A673 (cell line): ENCODE measurements around the gene SEMA4C. TPM values are rescaled to one million over a fixed set of nuclear protein-coding genes. Genes with fewer than 3 reads are reported as not detected.

ENCODE experiments used
- BruUV-seq: library from RNA; stranded (reverse); fragments of 400-500 nt; replicated peaks from 2 replicates; lab custom pipeline; 2021; lab: Mats Ljungman, UMichigan
- CTCF ChIA-PET: fragments of 300-600 bp; sonication (Branson Sonifier 250); formaldehyde crosslinking; loops from one replicate; lab custom pipeline; 2022; ENCODE audit warnings: antibody characterized with exemption; lab: Charles Lee
- POLR2A ChIA-PET: fragments of 300-600 bp; sonication (Branson Sonifier 250); formaldehyde crosslinking; loops from one replicate; lab custom pipeline; 2022; ENCODE audit warnings: antibody characterized with exemption; ENCODE audit not compliant: low non-redundant PET; lab: Charles Lee
- DNase-seq: peaks from one replicate; pipeline ENCODE4 v3.0.0-alpha.2; 2015; ENCODE audit warnings: low spot score
- H3K27ac ChIP-seq: fragments of 200-600 bp; sonication (generic); 2 replicates; pipeline ENCODE4 v1.5.1; 2016; ENCODE audit warnings: mixed run types, low read depth, mild to moderate bottlenecking, mixed read lengths, antibody characterized with exemption, low read length; ENCODE audit not compliant: poor library complexity, severe bottlenecking
- H3K27me3 ChIP-seq: fragments of 200-600 bp; sonication (generic); replicated peaks from 2 replicates; pipeline ENCODE4 v1.6.1; 2017; ENCODE audit warnings: mixed run types, low read depth, mild to moderate bottlenecking, mixed read lengths, antibody characterized with exemption, low read length; ENCODE audit not compliant: insufficient read depth, poor library complexity
- H3K36me3 ChIP-seq: fragments of 200-600 bp; sonication (generic); 2 replicates; pipeline ENCODE4 v1.6.1; 2016; ENCODE audit warnings: mixed run types, mild to moderate bottlenecking, mixed read lengths, antibody characterized with exemption, low read length; ENCODE audit not compliant: insufficient read depth, poor library complexity, severe bottlenecking
- H3K4me1 ChIP-seq: fragments of 200-600 bp; sonication (generic); 2 replicates; pipeline ENCODE4 v1.6.1; 2017; ENCODE audit warnings: mixed run types, mild to moderate bottlenecking, mixed read lengths, antibody characterized with exemption, low read length; ENCODE audit not compliant: insufficient read depth, poor library complexity, severe bottlenecking
- H3K4me3 ChIP-seq: fragments of 200-600 bp; sonication (generic); 2 replicates; pipeline ENCODE4 v1.5.1; 2016; ENCODE audit warnings: low read depth, mixed run types, mild to moderate bottlenecking, mixed read lengths, low read length; ENCODE audit not compliant: poor library complexity, severe bottlenecking
- H3K9me3 ChIP-seq: fragments of 200-600 bp; sonication (generic); 2 replicates; pipeline ENCODE4 v1.6.1; 2016; ENCODE audit warnings: mixed run types, low read depth, mild to moderate bottlenecking, mixed read lengths, antibody characterized with exemption, low read length; ENCODE audit not compliant: poor library complexity, severe bottlenecking
- EZH2 ChIP-seq: fragments of 200-600 bp; sonication (generic); IDR thresholded peaks from 2 replicates; pipeline ENCODE4 v1.6.1; 2017; ENCODE audit warnings: borderline replicate concordance, low read depth, mild to moderate bottlenecking, mixed read lengths, antibody characterized with exemption, low read length; ENCODE audit not compliant: poor library complexity, severe bottlenecking
- intact Hi-C: fragments of 100-400 bp; cut with micrococcal nuclease; formaldehyde crosslinking; loops from one replicate; pipeline ENCODE4 v1.10.0; 2022; ENCODE audit not compliant: unreplicated experiment
- total RNA-seq: library from RNA; stranded (reverse); gene quantifications from 2 replicates; pipeline ENCODE4 v1.2.3, GENCODE V29; 2021
- TF ChIP-seq, protein P1 (sequence below): fragments of 300-800, 200-600 bp; sonication (generic); conservative IDR thresholded peaks from 2 replicates; pipeline ENCODE4 v1.5.1; 2017; ENCODE audit warnings: low read depth, mild to moderate bottlenecking, antibody characterized with exemption, low read length, moderate library complexity, mixed read lengths

SEMA4C gene
- total RNA-seq, 1 experiment from 2014 or later = 33.3 TPM

GRCh38 chr2:96898135-96898505 is 28.2 kb upstream of the SEMA4C start:
- no TSS peak for BruUV-seq
- Histone ChIP-seq H3K4me1 (no peaks in the 10 kb centered on the region), H3K27ac (no peak overlapping the region), H3K9me3 (no peaks in the 10 kb centered on the region), H3K27me3 (no peaks in the 10 kb centered on the region), H3K4me3 (no peak overlapping the region), H3K36me3 (no peaks in the 10 kb centered on the region)
- POLR2A ChIA-PET = no interaction called here
- CTCF ChIA-PET = no interaction called here
- no peak for DNase-seq
- intact Hi-C loops = no loop called here
- no peak for TF ChIP-seq EZH2
- TF ChIP-seq, protein P1, sequence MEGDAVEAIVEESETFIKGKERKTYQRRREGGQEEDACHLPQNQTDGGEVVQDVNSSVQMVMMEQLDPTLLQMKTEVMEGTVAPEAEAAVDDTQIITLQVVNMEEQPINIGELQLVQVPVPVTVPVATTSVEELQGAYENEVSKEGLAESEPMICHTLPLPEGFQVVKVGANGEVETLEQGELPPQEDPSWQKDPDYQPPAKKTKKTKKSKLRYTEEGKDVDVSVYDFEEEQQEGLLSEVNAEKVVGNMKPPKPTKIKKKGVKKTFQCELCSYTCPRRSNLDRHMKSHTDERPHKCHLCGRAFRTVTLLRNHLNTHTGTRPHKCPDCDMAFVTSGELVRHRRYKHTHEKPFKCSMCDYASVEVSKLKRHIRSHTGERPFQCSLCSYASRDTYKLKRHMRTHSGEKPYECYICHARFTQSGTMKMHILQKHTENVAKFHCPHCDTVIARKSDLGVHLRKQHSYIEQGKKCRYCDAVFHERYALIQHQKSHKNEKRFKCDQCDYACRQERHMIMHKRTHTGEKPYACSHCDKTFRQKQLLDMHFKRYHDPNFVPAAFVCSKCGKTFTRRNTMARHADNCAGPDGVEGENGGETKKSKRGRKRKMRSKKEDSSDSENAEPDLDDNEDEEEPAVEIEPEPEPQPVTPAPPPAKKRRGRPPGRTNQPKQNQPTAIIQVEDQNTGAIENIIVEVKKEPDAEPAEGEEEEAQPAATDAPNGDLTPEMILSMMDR = no peak

DNA sequence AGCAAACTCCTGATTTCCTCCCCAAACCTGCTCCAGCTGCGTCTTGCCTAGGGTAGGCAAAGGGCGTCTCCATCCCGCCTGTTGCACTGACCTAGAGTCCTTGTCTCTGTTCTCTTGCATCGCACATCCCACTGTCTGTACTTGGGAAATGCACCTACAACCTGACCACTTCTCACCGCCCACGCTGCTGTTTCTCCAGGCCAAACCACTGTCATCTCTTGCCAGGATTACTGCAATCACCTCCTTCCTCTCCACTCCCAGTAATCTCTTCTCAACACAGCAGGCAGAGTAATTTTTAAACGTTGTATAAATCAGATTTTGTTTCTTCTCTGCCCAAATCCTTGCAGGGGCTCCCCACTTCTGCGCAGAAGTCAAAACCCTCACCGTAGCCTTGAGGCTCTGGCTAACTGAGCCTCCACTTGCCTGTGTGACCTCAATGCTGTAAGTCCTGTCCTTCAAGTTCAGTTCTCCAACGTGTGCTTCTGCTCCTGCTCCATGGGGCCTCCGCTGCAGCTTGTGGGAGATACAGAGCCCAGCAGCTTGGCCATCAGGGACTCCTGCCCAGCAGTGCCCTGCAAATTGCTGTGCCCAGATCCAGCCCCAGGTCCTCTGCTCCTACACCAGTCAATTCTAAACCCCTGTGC is 27.7 kb upstream of the SEMA4C start:
- H3K36me3 ChIP-seq = no peaks in the 10 kb centered on the region
- BruUV-seq = no TSS peak
- no peak for TF ChIP-seq EZH2
- TF ChIP-seq, protein P1 = no peak
- H3K27me3 ChIP-seq = no peaks in the 10 kb centered on the region
- intact Hi-C loops = no loop called here
- ChIA-PET POLR2A (no interaction called here), CTCF (no interaction called here)
- H3K4me3 ChIP-seq = no peak overlapping the region
- no peak overlapping the region for H3K27ac ChIP-seq
- no peaks in the 10 kb centered on the region for H3K9me3 ChIP-seq
- no peak for DNase-seq
- H3K4me1 ChIP-seq = no peaks in the 10 kb centered on the region

- Histone ChIP-seq H3K27ac (no peak overlapping the region), H3K4me3 (no peak overlapping the region), H3K9me3 (no peaks in the 10 kb centered on the region), H3K36me3 (no peaks in the 10 kb centered on the region), H3K4me1 (no peaks in the 10 kb centered on the region), H3K27me3 (no peaks in the 10 kb centered on the region)
- no peak for TF ChIP-seq EZH2
- TF ChIP-seq, protein P1 = no peak
- POLR2A ChIA-PET = no interaction called here
- BruUV-seq = no TSS peak
- CTCF ChIA-PET = no interaction called here
- DNase-seq = no peak
- intact Hi-C loops = no loop called here
Observed at GRCh38 chr2:96895746-96896651, 26.1 kb upstream of the SEMA4C start.
